IMR-90 (cell line): ENCODE data around the gene RARRES2.
"Not testable (repeated sequence)": the region's sequence is repeated elsewhere in the genome, so short reads cannot be mapped to it uniquely, and the experiment has no call there.

Source experiments
- BHLHE40 ChIP-seq: fragments of 150-350 bp; IDR thresholded peaks from 2 replicates; pipeline ENCODE4 v1.6.1; 2016; ENCODE audit warnings: mild to moderate bottlenecking, low read depth, low read length
- CHD1 ChIP-seq: IDR thresholded peaks from 2 replicates; pipeline ENCODE4 v1.6.1; 2012; ENCODE audit warnings: low read depth, low read length, improper control_type of control experiment
- FOS ChIP-seq: fragments of 150-350 bp; IDR thresholded peaks from 2 replicates; pipeline ENCODE4 v1.6.1; 2016; ENCODE audit warnings: low read depth, low read length
- MAFK ChIP-seq: IDR thresholded peaks from 2 replicates; pipeline ENCODE4 v1.6.1; 2012; ENCODE audit warnings: low read depth, low read length, improper control_type of control experiment
- MXI1 ChIP-seq: IDR thresholded peaks from 2 replicates; pipeline ENCODE4 v1.6.1; 2012; ENCODE audit warnings: low read depth, mild to moderate bottlenecking, low read length, moderate library complexity, borderline replicate concordance
- NFE2L2 ChIP-seq: fragments of 150-350 bp; IDR thresholded peaks from 2 replicates; pipeline ENCODE4 v1.6.1; 2016; ENCODE audit warnings: low read depth, mild to moderate bottlenecking, low read length
- POLR2A ChIP-seq: IDR thresholded peaks from 2 replicates; pipeline ENCODE4 v1.6.1; 2012; ENCODE audit warnings: mild to moderate bottlenecking, low read depth, low read length
- RAD21 ChIP-seq: IDR thresholded peaks from 2 replicates; pipeline ENCODE4 v1.6.1; 2012; ENCODE audit warnings: low read length, improper control_type of control experiment
- RFX5 ChIP-seq: IDR thresholded peaks from 2 replicates; pipeline ENCODE4 v1.8.0; 2012; ENCODE audit warnings: low read depth, mild to moderate bottlenecking, low read length, moderate library complexity
- SMC3 ChIP-seq: fragments of 150-350 bp; IDR thresholded peaks from 2 replicates; pipeline ENCODE4 v1.6.1; 2016; ENCODE audit warnings: low read depth, mild to moderate bottlenecking, antibody characterized with exemption, low read length, moderate library complexity
- TF ChIP-seq, protein P1 (sequence below): conservative IDR thresholded peaks from 2 replicates; pipeline ENCODE4 v1.5.1; 2012; ENCODE audit warnings: mild to moderate bottlenecking, low read depth, low read length, improper control_type of control experiment

DNA sequence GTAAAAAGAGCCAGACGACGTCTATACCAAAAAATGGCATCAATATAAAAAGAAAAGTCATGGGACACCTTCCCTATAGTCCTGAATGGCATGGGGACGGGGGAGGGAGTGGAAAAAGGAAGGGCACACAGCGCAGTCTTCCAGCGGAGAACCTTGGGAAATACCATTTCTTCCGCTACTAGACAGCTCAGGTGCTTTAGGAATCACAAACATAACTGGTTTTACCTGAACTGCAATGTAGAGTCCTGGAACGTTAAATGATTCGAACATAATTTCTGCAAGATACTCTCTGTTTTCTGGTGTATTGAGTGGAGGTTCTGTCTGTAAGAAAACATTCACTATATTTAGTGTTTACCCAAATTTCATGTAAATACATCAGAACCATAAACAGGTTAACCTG is 46.4 kb downstream of the RARRES2 start:
- TF ChIP-seq, protein P1, sequence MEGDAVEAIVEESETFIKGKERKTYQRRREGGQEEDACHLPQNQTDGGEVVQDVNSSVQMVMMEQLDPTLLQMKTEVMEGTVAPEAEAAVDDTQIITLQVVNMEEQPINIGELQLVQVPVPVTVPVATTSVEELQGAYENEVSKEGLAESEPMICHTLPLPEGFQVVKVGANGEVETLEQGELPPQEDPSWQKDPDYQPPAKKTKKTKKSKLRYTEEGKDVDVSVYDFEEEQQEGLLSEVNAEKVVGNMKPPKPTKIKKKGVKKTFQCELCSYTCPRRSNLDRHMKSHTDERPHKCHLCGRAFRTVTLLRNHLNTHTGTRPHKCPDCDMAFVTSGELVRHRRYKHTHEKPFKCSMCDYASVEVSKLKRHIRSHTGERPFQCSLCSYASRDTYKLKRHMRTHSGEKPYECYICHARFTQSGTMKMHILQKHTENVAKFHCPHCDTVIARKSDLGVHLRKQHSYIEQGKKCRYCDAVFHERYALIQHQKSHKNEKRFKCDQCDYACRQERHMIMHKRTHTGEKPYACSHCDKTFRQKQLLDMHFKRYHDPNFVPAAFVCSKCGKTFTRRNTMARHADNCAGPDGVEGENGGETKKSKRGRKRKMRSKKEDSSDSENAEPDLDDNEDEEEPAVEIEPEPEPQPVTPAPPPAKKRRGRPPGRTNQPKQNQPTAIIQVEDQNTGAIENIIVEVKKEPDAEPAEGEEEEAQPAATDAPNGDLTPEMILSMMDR = not testable (repeated sequence)
- not testable (repeated sequence) for TF ChIP-seq NFE2L2, POLR2A, FOS, MAFK, RAD21, RFX5, BHLHE40, MXI1, SMC3, CHD1
